HG02623 (cell line): ENCODE data around the gene FGFR3.
A peak's percentile ranks its signal among the peaks of the same experiment; 100 is the strongest.
"Not testable (repeated sequence)": the region's sequence is repeated elsewhere in the genome, so short reads cannot be mapped to it uniquely, and the experiment has no call there.

Experiments
- ATAC-seq: cut with Tn5 transposase; IDR thresholded peaks from one replicate; pipeline ENCODE4 v1.9.1; 2021; ENCODE audit warnings: moderate library complexity; ENCODE audit not compliant: unreplicated experiment

FGFR3 gene

DNA sequence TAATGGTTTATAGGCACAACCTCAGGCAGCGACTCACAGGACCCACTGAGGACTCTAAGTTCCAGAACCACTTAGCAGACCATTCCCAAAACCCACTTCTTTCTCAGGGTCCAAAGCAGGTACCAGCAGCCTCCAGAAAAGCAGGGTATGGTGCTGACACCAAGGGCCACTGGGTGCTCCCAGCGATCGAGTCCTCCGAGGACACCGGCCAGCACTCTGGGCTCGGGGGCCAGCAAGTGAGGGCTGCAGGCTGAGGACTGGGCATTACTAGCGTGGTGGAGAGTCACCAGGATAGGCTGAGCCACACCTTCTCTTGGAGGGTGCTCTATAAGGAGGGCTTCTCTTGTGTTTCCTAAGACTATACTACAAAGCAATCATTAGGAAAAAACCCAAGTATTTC lies 43.6 kb downstream of the FGFR3 start:
- no peak for ATAC-seq

- ATAC-seq: no peak
These were observed 44.0 kb downstream of the FGFR3 start for GRCh38 chr4:1837069-1837468.

DNA sequence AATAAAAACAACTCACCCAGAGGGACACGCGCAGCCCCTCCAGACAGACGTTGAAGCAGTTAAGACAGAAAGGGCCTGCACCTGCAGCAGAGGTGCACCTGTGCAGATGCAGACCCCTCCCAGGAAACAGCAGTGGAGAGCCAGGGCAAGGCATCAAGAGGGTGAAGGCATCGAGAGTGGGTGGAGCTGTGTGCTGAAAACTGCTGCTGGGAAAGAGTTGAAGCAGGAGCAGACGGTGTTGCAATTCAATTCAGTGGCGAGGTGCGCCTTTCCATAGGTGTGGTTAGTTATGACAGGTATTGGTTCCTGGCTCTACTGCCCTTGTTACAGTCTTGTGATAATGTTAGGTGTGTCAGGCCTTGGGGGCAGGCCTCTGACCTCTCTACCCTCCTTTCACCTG lies 46.2 kb downstream of the FGFR3 start:
- ATAC-seq: no peak

DNA sequence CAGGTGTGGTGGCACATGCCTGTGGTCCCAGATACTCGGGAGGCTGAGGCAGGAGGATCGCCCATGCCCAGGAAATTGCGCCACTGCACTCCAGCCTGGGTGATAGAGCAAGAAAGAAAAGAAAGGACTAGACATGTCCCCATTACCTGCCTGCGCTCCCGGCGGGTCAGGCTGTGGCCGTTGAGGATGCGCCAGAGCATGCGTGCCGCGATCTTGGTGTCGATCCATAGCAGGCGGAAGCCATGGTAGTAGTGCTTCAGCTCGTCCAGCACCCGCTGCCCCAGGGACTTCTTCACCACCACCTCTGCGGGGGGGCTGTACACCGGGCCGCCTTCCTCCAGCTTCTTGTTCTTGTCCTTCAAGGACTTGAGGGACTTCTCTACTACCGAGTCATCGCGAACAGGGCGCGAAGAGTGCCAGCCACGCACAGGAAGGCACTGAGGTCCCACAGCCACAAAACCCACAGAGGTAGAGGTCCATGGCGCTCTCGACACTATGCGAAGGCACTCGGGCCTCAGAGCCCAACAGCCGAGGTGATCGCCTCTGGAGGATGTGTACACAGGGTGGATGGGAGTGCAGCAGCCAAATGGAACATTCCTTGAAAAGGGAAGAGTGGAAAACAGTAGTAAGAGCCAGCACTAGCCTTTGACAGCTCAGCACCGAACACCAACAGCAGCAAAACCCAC lies 48.3 kb downstream of the FGFR3 start:
- ATAC-seq: no peak

DNA sequence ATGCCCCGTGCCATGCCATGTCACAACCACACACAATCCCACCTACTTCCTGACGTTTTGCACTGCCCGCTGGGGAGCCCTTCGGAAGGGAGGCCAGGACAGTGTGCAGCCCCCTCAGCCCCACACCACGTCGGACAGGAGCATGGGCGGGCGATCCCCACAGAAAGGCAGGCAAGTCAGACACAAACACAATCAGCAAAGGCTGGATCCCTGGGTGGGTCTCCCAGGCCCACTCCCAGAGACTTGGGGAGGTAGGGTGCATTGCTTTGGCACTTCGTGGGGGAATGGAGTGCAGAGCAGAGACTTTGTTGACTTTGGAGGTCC lies 48.8 kb downstream of the FGFR3 start:
- no peak for ATAC-seq

GRCh38 chr4:1842339-1842895 lies 49.3 kb downstream of the FGFR3 start:
- no peak for ATAC-seq

GRCh38 chr4:1842993-1843448 lies 49.9 kb downstream of the FGFR3 start:
- ATAC-seq: no peak

DNA sequence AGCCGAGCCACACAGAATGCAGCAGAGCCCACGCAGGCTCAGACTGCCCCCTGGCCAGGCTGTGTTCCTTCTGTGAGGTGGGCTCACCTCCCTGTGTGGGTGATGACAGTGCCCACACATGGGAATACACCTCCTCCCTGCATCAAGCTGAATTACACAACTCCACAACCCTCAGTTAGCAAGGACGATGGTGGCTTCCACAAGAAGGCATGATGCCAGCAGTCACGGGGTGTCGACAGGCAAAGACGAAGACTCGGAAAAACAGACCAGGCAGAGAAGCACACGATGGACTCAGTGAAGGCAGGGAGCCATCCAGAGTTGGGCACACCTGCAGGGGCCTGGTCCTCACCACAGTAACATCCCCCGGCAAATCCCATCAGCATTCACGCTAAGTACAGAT lies 50.8 kb downstream of the FGFR3 start:
- ATAC-seq: no peak

DNA sequence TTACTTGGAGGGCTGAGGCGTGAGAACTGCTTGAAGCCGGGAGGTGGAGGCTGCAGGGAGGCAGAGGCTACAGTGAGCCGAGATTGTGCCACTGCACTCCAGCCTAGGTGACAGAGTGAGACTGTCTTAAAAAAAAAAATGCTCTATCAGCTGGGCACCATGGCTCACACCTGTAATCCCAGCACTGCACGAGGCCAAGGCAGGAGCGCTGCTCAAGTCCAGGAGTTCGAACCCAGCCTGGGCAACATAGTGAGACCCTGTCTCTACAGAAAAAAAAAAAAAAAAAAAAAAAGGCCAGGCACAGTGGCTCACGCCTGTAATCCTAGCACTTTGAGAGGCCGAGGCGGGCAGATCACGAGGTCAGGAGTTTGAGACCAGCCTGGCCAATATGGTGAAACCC lies 51.5 kb downstream of the FGFR3 start:
- not testable (repeated sequence) for ATAC-seq

- no peak for ATAC-seq
These were observed 53.5 kb downstream of the FGFR3 start for GRCh38 chr4:1846580-1846979.

DNA sequence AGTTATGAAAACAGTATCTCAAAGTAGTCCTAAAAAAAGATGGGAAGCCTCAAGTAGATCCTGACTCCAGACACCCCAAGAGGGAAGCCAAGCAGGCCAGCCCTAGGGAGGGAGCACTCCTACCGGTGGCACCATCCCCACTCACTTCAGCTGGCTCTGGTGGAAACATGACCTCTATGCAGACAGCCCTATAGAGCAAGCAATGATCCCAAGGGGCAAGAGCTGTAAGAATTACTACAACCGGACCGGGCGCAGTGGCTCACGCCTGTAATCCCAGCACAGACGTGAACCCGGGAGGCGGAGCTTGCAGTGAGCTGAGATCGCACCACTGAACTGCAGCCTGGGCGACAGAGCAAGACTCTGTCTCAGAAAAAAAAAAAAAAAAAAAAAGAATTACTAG lies 57.2 kb downstream of the FGFR3 start:
- no peak for ATAC-seq

DNA sequence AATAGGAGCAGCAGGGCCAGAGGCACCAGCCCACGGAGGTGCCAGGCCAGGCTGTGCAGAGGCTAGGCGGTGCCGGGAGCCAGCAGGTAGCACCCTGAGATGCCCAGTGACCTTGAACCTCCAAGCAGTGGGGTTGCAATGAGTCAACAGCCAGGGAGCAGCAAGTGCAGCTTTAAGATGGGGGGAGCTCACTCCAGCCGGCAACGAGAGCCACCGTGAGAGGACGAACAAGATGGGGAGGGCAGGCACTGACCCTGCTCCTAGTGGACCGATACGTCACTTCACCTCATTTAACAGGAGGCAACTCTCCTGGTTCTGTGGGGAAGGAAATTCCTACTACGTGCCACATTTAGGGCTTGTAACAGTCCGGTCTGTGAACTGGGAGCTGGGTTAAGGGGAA lies 58.1 kb downstream of the FGFR3 start:
- no peak for ATAC-seq

- ATAC-seq: no peak
These were observed 58.7 kb downstream of the FGFR3 start for GRCh38 chr4:1851575-1852410.

GRCh38 chr4:1852904-1853623 lies 60.0 kb downstream of the FGFR3 start:
- ATAC-seq: no peak

DNA sequence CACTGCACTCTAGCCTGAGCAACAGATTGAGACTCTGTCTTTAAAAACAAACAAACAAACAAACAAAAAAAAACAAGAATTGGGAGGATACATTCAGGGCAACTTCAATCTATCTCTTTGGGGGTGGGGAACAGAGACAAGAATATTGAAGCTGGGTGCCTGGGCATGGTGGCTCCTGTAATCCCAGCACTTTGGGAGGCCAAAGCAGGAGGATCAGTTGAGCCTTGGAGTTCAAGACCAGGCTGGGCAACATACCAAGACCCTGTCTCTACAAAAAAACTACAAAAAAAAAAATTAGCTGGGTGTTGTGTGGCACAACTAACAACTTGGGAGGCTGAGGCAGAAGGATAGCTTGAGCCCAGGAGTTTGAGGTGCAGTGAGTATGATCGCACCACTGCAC lies 61.7 kb downstream of the FGFR3 start:
- no peak for ATAC-seq

GRCh38 chr4:1855333-1856070 lies 62.4 kb downstream of the FGFR3 start:
- no peak for ATAC-seq

- ATAC-seq: peak; percentile 86
These were observed 63.2 kb downstream of the FGFR3 start, which contains the start of gene LETM1 for GRCh38 chr4:1856071-1856942. TSS of gene LETM1 (minus strand) at chr4:1856156. CDS start at chr4:1855950, 206 bp downstream.

GRCh38 chr4:1856943-1857699 lies 64.0 kb downstream of the FGFR3 start:
- ATAC-seq: no peak

GRCh38 chr4:1857931-1858330 lies 64.8 kb downstream of the FGFR3 start:
- no peak for ATAC-seq
